H9 (cell line): ENCODE measurements around the gene ARHGAP45. TPM values are rescaled to one million over a fixed set of nuclear protein-coding genes. Genes with fewer than 3 reads are reported as not detected.

Source experiments
- DNase-seq: peaks from one replicate; pipeline ENCODE4 v3.0.0-alpha.2; 2017
- H2AFZ ChIP-seq: one replicate; pipeline ENCODE4 v1.6.1; 2013; ENCODE audit warnings: mild to moderate bottlenecking, low read length, control low read depth, moderate library complexity
- H2AK5ac ChIP-seq: 2 replicates; pipeline ENCODE4 v1.6.1; 2013; ENCODE audit warnings: low read length, control low read depth, mixed read lengths; ENCODE audit not compliant: insufficient read length
- H2BK120ac ChIP-seq: one replicate; pipeline ENCODE4 v1.6.1; 2013; ENCODE audit warnings: low read depth, mild to moderate bottlenecking, low read length, control low read depth, inconsistent platforms; ENCODE audit not compliant: poor library complexity, severe bottlenecking
- H2BK12ac ChIP-seq: 2 replicates; pipeline ENCODE4 v1.6.1; 2013; ENCODE audit warnings: low read length, control low read depth, mixed read lengths, low read depth; ENCODE audit not compliant: insufficient read length
- H2BK15ac ChIP-seq: 2 replicates; pipeline ENCODE4 v1.6.1; 2013; ENCODE audit warnings: low read depth, low read length, control low read depth
- H2BK20ac ChIP-seq: one replicate; pipeline ENCODE4 v1.6.1; 2013; ENCODE audit warnings: low read depth, mild to moderate bottlenecking, low read length, control low read depth, inconsistent platforms; ENCODE audit not compliant: poor library complexity, severe bottlenecking
- H2BK5ac ChIP-seq: 2 replicates; pipeline ENCODE4 v1.6.1; 2013; ENCODE audit warnings: low read length, control low read depth, mixed read lengths; ENCODE audit not compliant: insufficient read length
- H3K14ac ChIP-seq: 2 replicates; pipeline ENCODE4 v1.6.1; 2013; ENCODE audit warnings: low read length, control low read depth; ENCODE audit not compliant: insufficient read depth
- H3K18ac ChIP-seq: 2 replicates; pipeline ENCODE4 v1.6.1; 2013; ENCODE audit warnings: low read depth, mild to moderate bottlenecking, mixed read lengths, low read length, control low read depth; ENCODE audit not compliant: insufficient read length
- H3K23ac ChIP-seq: 2 replicates; pipeline ENCODE4 v1.6.1; 2013; ENCODE audit warnings: low read length, control low read depth, mixed read lengths, low read depth; ENCODE audit not compliant: insufficient read length
- H3K23me2 ChIP-seq: 2 replicates; pipeline ENCODE4 v1.6.1; 2013; ENCODE audit warnings: low read depth, mild to moderate bottlenecking, mixed read lengths, low read length, control low read depth; ENCODE audit not compliant: insufficient read length, poor library complexity, severe bottlenecking
- H3K27ac ChIP-seq: 2 replicates; pipeline ENCODE4 v1.5.1; 2013; ENCODE audit warnings: low read length, control low read depth, mixed read lengths, low read depth; ENCODE audit not compliant: insufficient read length
- H3K27me3 ChIP-seq: 2 replicates; pipeline ENCODE4 v1.6.1; 2013; ENCODE audit warnings: low read length, control low read depth, inconsistent platforms; ENCODE audit not compliant: insufficient read depth
- H3K4ac ChIP-seq: 2 replicates; pipeline ENCODE4 v1.6.1; 2013; ENCODE audit warnings: low read depth, mild to moderate bottlenecking, control low read depth, inconsistent platforms, low read length, moderate library complexity
- H3K4me1 ChIP-seq: 2 replicates; pipeline ENCODE4 v1.6.1; 2013; ENCODE audit warnings: low read length, control low read depth, inconsistent platforms; ENCODE audit not compliant: insufficient read depth
- H3K4me2 ChIP-seq: 2 replicates; pipeline ENCODE4 v1.6.1; 2013; ENCODE audit warnings: low read length, control low read depth, mixed read lengths; ENCODE audit not compliant: insufficient read length, insufficient read depth
- H3K56ac ChIP-seq: 2 replicates; pipeline ENCODE4 v1.6.1; 2013; ENCODE audit warnings: low read depth, mild to moderate bottlenecking, mixed read lengths, low read length, control low read depth; ENCODE audit not compliant: insufficient read length
- H3K79me1 ChIP-seq: 2 replicates; pipeline ENCODE4 v1.6.1; 2013; ENCODE audit warnings: low read depth, mild to moderate bottlenecking, moderate library complexity, low read length, control low read depth, inconsistent platforms; ENCODE audit not compliant: insufficient read depth, poor library complexity, severe bottlenecking
- H3K79me2 ChIP-seq: 2 replicates; pipeline ENCODE4 v1.6.1; 2013; ENCODE audit warnings: low read length, control low read depth, inconsistent platforms; ENCODE audit not compliant: insufficient read depth
- H3K9ac ChIP-seq: 2 replicates; pipeline ENCODE4 v1.6.1; 2013; ENCODE audit warnings: low read length, control low read depth, mixed read lengths; ENCODE audit not compliant: insufficient read length; ENCODE audit errors: extremely low read depth
- H3K9me3 ChIP-seq: one replicate; pipeline ENCODE4 v1.6.1; 2013; ENCODE audit warnings: low read depth, low read length, inconsistent platforms; ENCODE audit not compliant: control insufficient read depth
- H3T11ph ChIP-seq: one replicate; pipeline ENCODE4 v1.6.1; 2013; ENCODE audit warnings: mild to moderate bottlenecking, low read length, control low read depth, inconsistent platforms
- H4K20me1 ChIP-seq: one replicate; pipeline ENCODE4 v1.6.1; 2013; ENCODE audit not compliant: control insufficient read depth, insufficient read length, insufficient read depth
- H4K5ac ChIP-seq: 2 replicates; pipeline ENCODE4 v1.6.1; 2013; ENCODE audit warnings: low read depth, mild to moderate bottlenecking, mixed read lengths, low read length, control low read depth; ENCODE audit not compliant: insufficient read length
- H4K8ac ChIP-seq: replicated peaks from 2 replicates; pipeline ENCODE4 v1.6.1; 2013; ENCODE audit warnings: low read length, control low read depth, mixed read lengths, low read depth; ENCODE audit not compliant: insufficient read length
- H4K91ac ChIP-seq: 2 replicates; pipeline ENCODE4 v1.6.1; 2013; ENCODE audit warnings: low read depth, mild to moderate bottlenecking, moderate library complexity, mixed read lengths, low read length, control low read depth; ENCODE audit not compliant: insufficient read length
- H3K27ac Mint-ChIP-seq, 3 experiments: 2 replicates in 2 of 3; 3 replicates in 1 of 3; pipeline ENCODE4 v1.8.0; 2020 to 2021; ENCODE audit warnings: mixed read lengths in 3 of 3, mild to moderate bottlenecking in 1 of 3, moderate library complexity in 1 of 3
- H3K27me3 Mint-ChIP-seq: 2 replicates; pipeline ENCODE4 v1.8.0; 2021; ENCODE audit warnings: low read depth, mild to moderate bottlenecking, moderate library complexity, mixed read lengths
- H3K36me3 Mint-ChIP-seq, 3 experiments: 2 replicates in 2 of 3; 3 replicates in 1 of 3; pipeline ENCODE4 v1.8.0; 2020 to 2021; ENCODE audit warnings: low read depth in 3 of 3, mixed read lengths in 3 of 3; ENCODE audit not compliant: insufficient read depth in 1 of 3
- H3K4me1 Mint-ChIP-seq, 2 experiments: 2 replicates each; pipeline ENCODE4 v1.8.0; 2020; ENCODE audit warnings: mixed read lengths in 2 of 2
- H3K4me3 Mint-ChIP-seq, 2 experiments: 2 replicates in 1 of 2; 3 replicates in 1 of 2; pipeline ENCODE4 v1.8.0; 2020 to 2021; ENCODE audit warnings: mild to moderate bottlenecking in 2 of 2, mixed read lengths in 2 of 2, moderate library complexity in 1 of 2
- H3K9me3 Mint-ChIP-seq, 2 experiments: 2 replicates in 1 of 2; 3 replicates in 1 of 2; pipeline ENCODE4 v1.8.0; 2020; ENCODE audit warnings: mild to moderate bottlenecking in 2 of 2, mixed read lengths in 2 of 2, moderate library complexity in 1 of 2
- CTCF ChIP-seq: fragments of 200-600 bp; sonication (generic); conservative IDR thresholded peaks from 3 replicates; pipeline ENCODE4 v1.8.0; 2021; ENCODE audit warnings: antibody characterized with exemption, mild to moderate bottlenecking
- WGBS: extraction: QIAGEN DNeasy Blood & Tissue Kit; methylation state at CpG from one replicate; pipeline ENCODE4 v1.1.7; 2013; ENCODE audit warnings: missing lambda C conversion rate, low lambda C conversion rate, mixed read lengths; ENCODE audit not compliant: insufficient read length; ENCODE audit errors: extremely low coverage; 5-methylcytosine and 5-hydroxymethylcytosine counted together
- total RNA-seq: library from RNA; stranded (reverse); gene quantifications from 2 replicates; pipeline ENCODE4 v1.2.1, GENCODE V29; 2021

Gene ARHGAP45
- total RNA-seq, 1 experiment from 2014 or later: 39.8 TPM

GRCh38 chr19:1084024-1084868 is 17.3 kb downstream of the ARHGAP45 start:
- no CpG with 5 or more reads among the region's 43 CpGs for WGBS
- H3K36me3 Mint-ChIP-seq: peaks cover 14 to 46% (median 43%) of the 10 kb centered on the region in 3 experiments; a peak in 6 of 7 replicates
- no peak overlapping the region for H3K27ac Mint-ChIP-seq
- Histone ChIP-seq H3K4ac (no peak overlapping the region), H3K23me2 (no peaks in the 10 kb centered on the region), H2AFZ (no peak overlapping the region), H3K9ac (no peak overlapping the region), H3K18ac (no peak overlapping the region), H3K4me2 (no peak overlapping the region), H3K27ac (no peak overlapping the region), H3K23ac (no peak overlapping the region), H3K14ac (no peak overlapping the region), H2BK15ac (no peak overlapping the region), H3T11ph (no peak overlapping the region), H2BK5ac (no peak overlapping the region), H4K8ac (no peak overlapping the region), H2BK120ac (no peak overlapping the region), H3K27me3 (no peaks in the 10 kb centered on the region), H3K79me1 (no peaks in the 10 kb centered on the region), H3K9me3 (no peaks in the 10 kb centered on the region), H4K20me1 (no peaks in the 10 kb centered on the region), H2BK20ac (no peak overlapping the region), H3K4me1 (no peaks in the 10 kb centered on the region), H2BK12ac (no peak overlapping the region), H2AK5ac (no peak overlapping the region), H3K79me2 (no peaks in the 10 kb centered on the region), H4K5ac (no peak overlapping the region), H3K56ac (no peak overlapping the region), H4K91ac (no peak overlapping the region)
- peaks cover 1% of the 10 kb centered on the region for H3K27me3 Mint-ChIP-seq
- no peaks in the 10 kb centered on the region for H3K9me3 Mint-ChIP-seq
- no peak for TF ChIP-seq CTCF
- peaks cover 3 to 9% of the 10 kb centered on the region in 2 experiments; a peak in 2 of 4 replicates for H3K4me1 Mint-ChIP-seq
- H3K4me3 Mint-ChIP-seq: peak overlapping the region in 1 of 2 experiments; percentile 73; a peak in 2 of 5 replicates
- DNase-seq: no peak
